Fibroblast of lung (primary cell): ENCODE data around the gene TCF4. TPM values are rescaled to one million over a fixed set of nuclear protein-coding genes. Genes with fewer than 3 reads are reported as not detected.

ENCODE experiments used
- DNase-seq, 2 donors: peaks; one replicate each; pipeline versions ENCODE4 v3.0.0 to v3.0.0-alpha.2; 2010; ENCODE audit warnings: low read depth in 2 of 2
- H2AFZ ChIP-seq: 2 replicates; pipeline ENCODE4 v1.5.1; 2012; ENCODE audit warnings: low read length, control low read depth, inconsistent platforms
- H3K27ac ChIP-seq: 2 replicates; pipeline ENCODE4 v1.5.1; 2011; ENCODE audit warnings: low read length, control low read depth; ENCODE audit not compliant: insufficient read depth
- H3K27me3 ChIP-seq: 2 replicates; pipeline ENCODE4 v1.5.1; 2011; ENCODE audit warnings: mild to moderate bottlenecking, low read length; ENCODE audit not compliant: control insufficient read depth, insufficient read depth
- H3K36me3 ChIP-seq: 2 replicates; pipeline ENCODE4 v1.5.1; 2011; ENCODE audit warnings: low read length; ENCODE audit not compliant: control insufficient read depth, insufficient read depth
- H3K4me1 ChIP-seq: 2 replicates; pipeline ENCODE4 v1.5.1; 2011; ENCODE audit warnings: low read length; ENCODE audit not compliant: control insufficient read depth, insufficient read depth; ENCODE audit errors: extremely low read depth
- H3K4me2 ChIP-seq: 2 replicates; pipeline ENCODE4 v1.5.1; 2011; ENCODE audit warnings: low read length, control low read depth; ENCODE audit not compliant: insufficient read depth; ENCODE audit errors: extremely low read depth
- H3K4me3 ChIP-seq, 4 experiments: fragments of 200-600 bp in 1 of 4; sonication (generic) in 1 of 4; replicated peaks in 1 of 4; 2 replicates each; pipeline ENCODE4 v1.5.1; 2011 to 2016; ENCODE audit warnings: low read length in 4 of 4, low read depth in 3 of 4, mild to moderate bottlenecking in 3 of 4, control low read depth in 2 of 4, inconsistent platforms in 1 of 4, mixed read lengths in 1 of 4; ENCODE audit not compliant: insufficient read depth in 1 of 4; ENCODE audit errors: control extremely low read depth in 1 of 4
- H3K79me2 ChIP-seq: 2 replicates; pipeline ENCODE4 v1.5.1; 2012; ENCODE audit warnings: mild to moderate bottlenecking, low read length, inconsistent platforms; ENCODE audit not compliant: control insufficient read depth, insufficient read depth
- H3K9ac ChIP-seq: 2 replicates; pipeline ENCODE4 v1.5.1; 2011; ENCODE audit warnings: mild to moderate bottlenecking, low read length, control low read depth; ENCODE audit not compliant: insufficient read depth
- H3K9me3 ChIP-seq: 2 replicates; pipeline ENCODE4 v1.5.1; 2012; ENCODE audit warnings: low read depth, low read length; ENCODE audit not compliant: control insufficient read depth, insufficient read depth
- H4K20me1 ChIP-seq: 2 replicates; pipeline ENCODE4 v1.5.1; 2011; ENCODE audit warnings: low read length; ENCODE audit not compliant: control insufficient read depth, insufficient read depth; ENCODE audit errors: extremely low read depth
- EZH2 ChIP-seq: IDR thresholded peaks from 2 replicates; pipeline ENCODE4 v1.5.1; 2012; ENCODE audit warnings: low read length, control low read depth, mild to moderate bottlenecking; ENCODE audit errors: missing control alignments
- polyA plus RNA-seq, 2 donors: library from polyadenylated mRNA; depleted of rRNA in 1 of 2; stranded (reverse) in 1 of 2; unstranded in 1 of 2; fragments of >200 nt; gene quantifications; 2 replicates each; pipeline ENCODE4 v1.2.1, GENCODE V29; 2011 to 2012; ENCODE audit warnings: missing spikeins in 1 of 2
- total RNA-seq: library from RNA; depleted of rRNA; stranded (reverse); fragments of >200 nt; gene quantifications from 2 replicates; pipeline ENCODE4 v1.2.1, GENCODE V29; 2014
- TF ChIP-seq, protein P1 (sequence below), 2 donors: IDR thresholded peaks in 1 of 2; conservative IDR thresholded peaks in 1 of 2; 1 replicate in 1 of 2; 2 replicates in 1 of 2; pipeline ENCODE4 v1.5.1; 2011 to 2012; ENCODE audit warnings: low read length in 2 of 2, control low read depth in 1 of 2, inconsistent platforms in 1 of 2, low read depth in 1 of 2, mild to moderate bottlenecking in 1 of 2

Gene TCF4
- total and polyA plus RNA-seq, 2 donors (not counting 1 experiment from before 2014, with no cell fraction given) = 48.9 to 57.6 TPM

DNA sequence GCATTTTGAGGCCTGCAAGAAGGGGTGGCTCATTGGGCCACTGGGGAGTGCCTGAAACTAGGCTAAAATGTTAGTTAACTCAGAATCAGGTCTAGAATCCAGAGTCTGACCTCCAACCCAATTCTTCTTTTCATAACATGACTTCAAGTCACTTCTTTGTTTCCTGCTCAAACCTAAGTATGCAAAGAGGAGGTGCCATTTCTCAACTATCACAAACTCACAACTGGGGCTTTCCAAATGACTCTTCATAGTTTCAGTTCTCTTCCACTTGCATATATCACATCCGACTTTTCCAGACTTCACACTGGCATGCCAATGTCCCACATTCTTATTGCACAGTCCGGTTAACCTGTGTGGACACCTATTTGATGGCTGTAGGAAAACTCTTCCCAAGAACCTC lies 211.6 kb downstream of the TCF4 start:
- Histone ChIP-seq H3K27ac (no peak overlapping the region), H3K36me3 (no peaks in the 10 kb centered on the region), H2AFZ (no peak overlapping the region), H3K27me3 (no peaks in the 10 kb centered on the region), H3K9ac (no peak overlapping the region), H3K4me1 (no peaks in the 10 kb centered on the region), H3K4me2 (no peak overlapping the region), H3K79me2 (no peaks in the 10 kb centered on the region), H3K9me3 (no peaks in the 10 kb centered on the region), H4K20me1 (no peaks in the 10 kb centered on the region), H3K4me3 (no peak overlapping the region)
- no peak for DNase-seq
- TF ChIP-seq EZH2 = no peak
- TF ChIP-seq, protein P1, sequence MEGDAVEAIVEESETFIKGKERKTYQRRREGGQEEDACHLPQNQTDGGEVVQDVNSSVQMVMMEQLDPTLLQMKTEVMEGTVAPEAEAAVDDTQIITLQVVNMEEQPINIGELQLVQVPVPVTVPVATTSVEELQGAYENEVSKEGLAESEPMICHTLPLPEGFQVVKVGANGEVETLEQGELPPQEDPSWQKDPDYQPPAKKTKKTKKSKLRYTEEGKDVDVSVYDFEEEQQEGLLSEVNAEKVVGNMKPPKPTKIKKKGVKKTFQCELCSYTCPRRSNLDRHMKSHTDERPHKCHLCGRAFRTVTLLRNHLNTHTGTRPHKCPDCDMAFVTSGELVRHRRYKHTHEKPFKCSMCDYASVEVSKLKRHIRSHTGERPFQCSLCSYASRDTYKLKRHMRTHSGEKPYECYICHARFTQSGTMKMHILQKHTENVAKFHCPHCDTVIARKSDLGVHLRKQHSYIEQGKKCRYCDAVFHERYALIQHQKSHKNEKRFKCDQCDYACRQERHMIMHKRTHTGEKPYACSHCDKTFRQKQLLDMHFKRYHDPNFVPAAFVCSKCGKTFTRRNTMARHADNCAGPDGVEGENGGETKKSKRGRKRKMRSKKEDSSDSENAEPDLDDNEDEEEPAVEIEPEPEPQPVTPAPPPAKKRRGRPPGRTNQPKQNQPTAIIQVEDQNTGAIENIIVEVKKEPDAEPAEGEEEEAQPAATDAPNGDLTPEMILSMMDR (conservative IDR thresholded peaks at IDR 0.05 in 1 of 2, IDR thresholded peaks at IDR 0.05 in 1 of 2; ENCODE audit: low read depth in 1 of 2, low read length in 2 of 2) = no peak

DNA sequence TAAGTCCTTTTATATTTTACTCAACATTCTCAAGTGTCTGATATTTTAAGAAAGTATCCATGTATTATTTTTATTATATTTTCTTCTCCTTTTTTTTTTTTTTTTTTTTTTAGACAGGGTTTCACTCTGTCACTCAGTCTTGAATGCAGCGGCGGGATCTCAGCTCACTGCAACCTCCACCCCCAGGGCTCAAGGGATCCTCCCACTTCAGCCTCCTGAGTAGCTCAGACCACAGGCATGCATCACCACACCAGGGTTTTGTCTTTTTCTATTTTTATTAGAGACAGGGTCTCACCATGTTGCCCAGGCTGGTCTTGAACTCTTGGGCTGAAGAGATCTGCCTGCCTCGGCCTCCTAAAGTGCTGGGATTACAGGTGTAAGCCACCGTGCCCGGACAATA lies 212.1 kb downstream of the TCF4 start:
- Histone ChIP-seq H3K27ac (no peak overlapping the region), H3K36me3 (no peaks in the 10 kb centered on the region), H3K27me3 (no peaks in the 10 kb centered on the region), H3K4me1 (no peaks in the 10 kb centered on the region), H4K20me1 (no peaks in the 10 kb centered on the region), H2AFZ (no peak overlapping the region), H3K4me3 (no peak overlapping the region), H3K4me2 (no peak overlapping the region), H3K9me3 (no peaks in the 10 kb centered on the region), H3K9ac (no peak overlapping the region), H3K79me2 (no peaks in the 10 kb centered on the region)
- DNase-seq = no peak
- TF ChIP-seq, protein P1 (conservative IDR thresholded peaks at IDR 0.05 in 1 of 2, IDR thresholded peaks at IDR 0.05 in 1 of 2; ENCODE audit: low read depth in 1 of 2, low read length in 2 of 2) = no peak
- no peak for TF ChIP-seq EZH2

DNA sequence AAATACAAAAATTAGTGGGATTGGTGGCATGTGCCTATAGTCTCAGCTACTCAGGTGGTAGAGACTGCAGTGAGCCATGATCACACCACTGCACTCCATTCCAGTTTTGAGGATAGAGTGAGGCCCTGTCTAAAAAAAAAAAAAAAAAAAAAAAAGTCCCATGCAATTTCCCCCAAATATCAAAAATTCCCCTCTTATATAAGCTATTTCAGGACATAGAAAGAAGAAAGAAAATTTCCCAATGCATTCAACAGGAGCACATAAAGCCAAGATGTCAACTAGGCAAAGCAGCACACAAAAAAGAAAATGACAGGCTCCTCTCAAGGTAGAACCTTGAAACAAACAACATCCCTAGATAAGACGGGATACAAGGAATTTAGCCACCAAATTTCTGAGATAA lies 213.3 kb downstream of the TCF4 start:
- DNase-seq = no peak
- Histone ChIP-seq H3K9me3 (no peaks in the 10 kb centered on the region), H3K4me1 (no peaks in the 10 kb centered on the region), H2AFZ (no peak overlapping the region), H4K20me1 (no peaks in the 10 kb centered on the region), H3K79me2 (no peaks in the 10 kb centered on the region), H3K36me3 (no peaks in the 10 kb centered on the region), H3K27ac (no peak overlapping the region), H3K4me2 (no peak overlapping the region), H3K4me3 (no peak overlapping the region), H3K9ac (no peak overlapping the region), H3K27me3 (no peaks in the 10 kb centered on the region)
- no peak for TF ChIP-seq EZH2
- TF ChIP-seq, protein P1 (conservative IDR thresholded peaks at IDR 0.05 in 1 of 2, IDR thresholded peaks at IDR 0.05 in 1 of 2; ENCODE audit: low read depth in 1 of 2, low read length in 2 of 2) = no peak
